ENCODE measurements around the gene CDRT4.
A peak's percentile ranks its signal among the peaks of the same experiment; 100 is the strongest.

Gene CDRT4

GRCh38 chr17:15492791-15493692 is 25.6 kb upstream of the CDRT4 start:
- DNase-seq: no peak

DNA sequence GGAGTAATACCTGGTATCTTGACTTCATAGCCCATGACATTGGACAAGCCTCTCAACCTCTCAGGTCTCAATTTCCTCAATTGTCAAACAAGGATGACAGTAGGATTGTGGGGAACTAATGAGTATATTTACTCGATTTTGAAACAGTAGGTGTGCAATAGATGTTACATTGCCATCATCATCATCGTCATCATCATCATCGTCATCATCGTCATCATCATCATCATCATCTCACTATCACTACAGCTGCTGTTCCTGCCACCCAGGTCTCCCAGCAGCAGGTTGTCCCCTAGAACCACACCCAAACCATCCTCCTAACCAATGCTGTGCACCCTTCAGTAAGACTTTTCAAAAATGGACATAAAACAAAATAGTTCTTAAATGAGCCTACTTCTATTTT is 24.8 kb upstream of the CDRT4 start:
- DNase-seq: no peak

DNA sequence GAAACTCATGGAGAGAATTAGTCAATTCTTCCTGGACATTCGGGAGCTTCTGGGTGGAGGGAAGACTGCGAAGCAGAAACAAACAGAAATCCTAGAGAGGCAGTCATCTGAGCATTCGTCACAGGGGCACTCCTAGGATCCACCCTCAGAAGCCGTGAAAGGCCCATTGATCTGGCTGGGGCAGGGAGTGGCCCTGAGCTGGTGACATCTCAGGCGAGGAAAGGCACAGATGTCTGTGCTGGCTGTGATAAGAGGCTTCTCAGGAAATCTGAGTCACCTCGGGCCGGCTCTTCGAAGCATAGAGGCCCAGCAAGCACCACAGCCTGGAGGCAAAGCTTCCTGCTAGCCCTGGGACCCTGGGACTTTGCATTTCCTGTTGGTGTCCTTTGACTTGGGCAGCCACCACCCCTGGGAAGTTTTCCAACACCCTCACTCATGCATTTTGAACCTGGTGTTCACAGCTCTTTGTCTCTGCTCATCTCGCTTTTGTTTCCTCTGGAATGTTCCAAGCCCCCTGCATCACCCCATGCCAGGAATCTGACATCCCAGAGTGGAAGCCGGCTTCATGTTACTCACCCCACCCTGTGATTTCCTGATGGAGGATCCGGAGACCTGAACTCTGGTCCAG is 23.3 kb upstream of the CDRT4 start:
- no peak for DNase-seq

DNA sequence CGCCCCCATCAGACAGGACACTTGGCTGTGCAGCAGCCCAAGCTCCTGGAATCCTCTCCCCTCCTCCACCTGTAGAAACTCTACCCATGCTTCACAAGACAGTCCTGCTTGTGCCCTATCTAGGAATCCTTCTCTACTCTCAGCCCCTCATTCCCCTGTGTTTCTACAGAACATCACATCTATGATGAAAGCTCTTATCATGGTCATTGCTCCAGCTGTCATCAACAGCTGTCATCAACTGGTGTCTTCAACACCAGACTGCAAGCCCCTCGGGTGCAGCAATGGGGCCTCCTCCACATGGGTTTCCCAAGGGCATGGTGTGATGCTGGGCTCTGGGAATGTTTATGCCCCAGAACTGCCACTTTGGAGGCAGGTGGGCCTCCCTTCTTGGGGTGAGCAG is 21.1 kb upstream of the CDRT4 start:
- DNase-seq: no peak

DNA sequence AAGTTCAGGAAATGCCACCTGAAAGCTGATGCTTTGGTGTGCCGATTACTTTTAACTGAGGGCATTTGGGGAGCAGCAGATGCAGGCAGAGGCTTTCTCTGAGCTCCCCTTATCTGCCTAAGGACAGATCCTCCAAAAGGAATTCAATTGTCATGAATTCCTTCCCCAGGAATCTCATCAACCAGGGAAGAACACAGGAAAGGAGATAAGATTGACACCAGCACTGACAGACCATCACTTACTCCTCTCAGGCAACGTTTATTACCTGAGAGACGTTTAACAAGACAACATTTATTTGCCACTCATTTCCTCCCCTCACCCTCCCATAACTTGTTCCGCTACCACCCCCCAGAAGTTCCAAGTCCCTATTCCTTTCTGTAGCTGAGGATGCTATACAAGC is 17.6 kb upstream of the CDRT4 start:
- DNase-seq: no peak

DNA sequence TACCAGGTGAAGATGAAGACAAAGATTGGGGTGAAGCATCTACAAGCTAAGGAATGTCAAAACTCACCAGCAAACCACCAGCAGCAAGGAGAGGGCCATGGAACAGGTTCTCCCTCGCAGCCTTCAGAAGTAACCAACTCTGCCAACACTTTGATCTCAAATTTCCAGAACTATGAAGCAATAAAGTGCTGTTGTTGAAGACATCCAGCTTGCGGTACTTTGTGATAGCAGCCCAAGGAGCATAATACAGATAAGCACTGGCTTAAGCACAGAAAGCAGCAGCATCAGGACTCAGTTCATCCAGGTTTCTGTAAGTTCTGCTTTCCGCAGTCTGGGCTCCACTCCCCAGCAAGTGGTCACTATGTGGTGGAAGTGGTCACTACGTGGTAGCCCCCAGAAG is 16.0 kb upstream of the CDRT4 start:
- no peak for DNase-seq

DNA sequence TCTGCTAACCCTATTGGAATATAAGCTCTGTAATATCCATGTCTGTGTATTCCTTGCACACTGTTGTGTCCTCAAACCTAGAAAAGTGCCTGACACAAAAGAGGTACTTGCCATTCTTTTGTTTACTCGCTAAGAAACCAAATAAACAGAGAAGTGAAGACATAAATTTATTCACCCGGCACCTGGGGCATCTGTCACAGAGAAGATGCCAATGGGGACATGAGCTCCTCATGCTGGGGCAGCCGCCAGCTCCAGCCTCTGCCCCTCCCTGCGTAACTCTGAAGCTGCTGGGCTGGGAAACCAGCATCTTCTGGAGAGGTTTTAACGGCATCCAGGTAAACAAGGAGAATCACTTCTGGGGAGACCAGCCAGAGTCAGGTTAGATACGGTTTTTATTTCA is 15.1 kb upstream of the CDRT4 start:
- no peak for DNase-seq

- no peak for DNase-seq
These were observed 14.1 kb upstream of the CDRT4 start for GRCh38 chr17:15481481-15481880.

GRCh38 chr17:15480204-15480603 is 12.8 kb upstream of the CDRT4 start:
- peak; percentile 4 for DNase-seq

- no peak for DNase-seq
These were observed 12.3 kb upstream of the CDRT4 start for GRCh38 chr17:15479703-15480102.

DNA sequence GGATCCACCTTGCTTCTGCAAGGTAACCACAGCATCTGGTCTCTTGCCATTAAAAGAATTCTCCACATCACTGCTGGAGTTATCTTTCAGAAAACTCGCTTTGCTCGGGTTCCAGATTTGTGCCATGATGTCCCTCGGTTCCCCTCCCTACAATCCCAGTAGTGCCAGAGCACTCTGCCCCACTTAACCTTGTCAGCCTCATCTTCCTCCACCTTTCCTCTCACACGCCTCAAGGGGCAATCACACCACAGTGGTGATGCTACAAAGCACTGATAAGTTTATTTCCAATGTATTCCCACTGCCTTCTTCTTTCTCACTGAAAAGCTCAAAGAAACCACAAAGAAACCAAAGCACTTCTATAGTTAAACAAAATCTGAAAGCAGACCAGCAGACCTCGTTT is 11.4 kb upstream of the CDRT4 start:
- no peak for DNase-seq

- no peak for DNase-seq
These were observed 8.4 kb upstream of the CDRT4 start for GRCh38 chr17:15475631-15476354.

DNA sequence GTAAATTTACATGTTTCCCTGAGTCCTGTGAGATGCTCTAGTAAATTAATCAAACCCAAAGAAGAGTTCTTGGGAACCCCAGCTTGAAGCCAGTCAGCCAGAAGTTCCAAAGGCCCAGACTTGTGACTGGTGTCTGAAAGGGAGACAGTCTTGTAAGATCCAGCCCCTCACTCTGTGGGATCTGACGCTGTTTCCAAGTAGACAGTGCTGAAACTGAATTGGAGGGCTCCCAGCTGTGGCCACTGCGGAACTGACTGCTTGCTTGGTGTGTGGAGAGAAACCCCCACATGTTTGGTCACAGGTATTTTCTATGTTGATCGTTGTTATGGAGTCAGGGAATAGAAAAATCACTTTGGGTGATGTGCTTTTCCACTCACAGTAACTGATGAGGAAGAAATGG is 5.5 kb upstream of the CDRT4 start:
- DNase-seq: no peak

GRCh38 chr17:15470536-15470935 is 3.1 kb upstream of the CDRT4 start:
- DNase-seq: no peak

- DNase-seq: no peak
These were observed 1.8 kb upstream of the CDRT4 start for GRCh38 chr17:15469260-15469659.

- DNase-seq: no peak
These were observed 705 bp upstream of the CDRT4 start for GRCh38 chr17:15468126-15468525.

GRCh38 chr17:15466131-15466530 is 1.3 kb downstream of the CDRT4 start:
- peak; percentile 1 for DNase-seq

DNA sequence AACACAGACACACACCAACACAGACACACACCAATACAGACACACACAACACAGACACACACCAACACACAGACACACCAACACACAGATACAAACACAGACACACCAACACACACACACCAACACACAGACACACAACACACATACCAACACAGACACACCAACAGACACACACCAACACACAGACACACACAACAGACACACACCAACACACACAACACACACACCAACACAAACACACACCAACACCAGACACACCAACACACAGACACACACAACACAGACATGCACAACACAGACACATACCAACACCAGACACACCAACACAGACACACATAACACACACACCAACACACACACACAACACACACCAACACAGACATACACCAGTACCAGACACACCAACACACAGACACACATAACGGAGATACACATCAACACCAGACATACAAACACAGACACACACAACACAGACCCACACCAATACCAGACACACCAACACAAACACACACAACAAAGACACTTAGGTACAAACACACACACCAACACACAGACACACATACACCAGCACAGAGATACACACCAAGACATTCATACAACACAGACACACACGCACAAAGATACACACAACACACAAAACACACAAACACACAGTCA is 2.2 kb downstream of the CDRT4 start:
- DNase-seq: no peak

GRCh38 chr17:15464231-15464985 is 3.0 kb downstream of the CDRT4 start:
- DNase-seq: no peak

DNA sequence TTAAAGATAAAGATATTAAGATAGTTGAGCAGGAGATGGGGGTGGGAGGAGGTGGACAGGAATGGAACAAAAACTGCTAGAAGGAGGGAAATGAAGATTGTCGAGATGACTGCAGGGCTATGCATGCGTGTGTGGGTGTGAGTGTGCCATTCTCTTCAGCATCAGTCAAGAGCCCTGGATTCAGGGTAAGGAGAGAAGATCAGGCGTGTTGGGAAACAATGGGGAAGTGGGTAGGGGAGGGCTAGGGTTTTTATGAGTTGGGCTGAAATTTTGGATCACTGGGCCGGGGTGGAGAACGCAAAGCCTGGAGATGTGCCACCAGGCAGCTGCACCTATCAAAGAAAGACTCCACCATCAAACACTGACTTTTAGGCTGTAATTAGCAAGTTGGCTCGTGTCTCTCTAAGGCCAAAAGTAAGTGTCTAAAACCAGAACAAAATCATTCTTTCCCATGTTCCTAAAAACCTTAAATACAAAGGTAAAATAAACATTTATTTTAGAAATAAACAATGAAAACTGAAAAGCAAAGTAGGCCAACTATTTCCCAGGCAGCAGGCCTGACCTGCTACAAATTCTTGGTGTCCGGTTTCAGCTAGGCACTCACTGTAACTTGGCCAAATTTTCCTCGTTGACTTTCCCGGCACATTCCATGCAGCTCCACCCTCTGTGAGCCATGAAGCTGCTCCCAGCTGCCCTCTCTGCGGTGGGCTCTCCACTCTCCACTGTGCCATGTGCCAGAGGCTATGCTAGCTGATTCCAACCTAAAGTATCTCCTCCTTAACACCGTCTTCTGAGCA is 4.2 kb downstream of the CDRT4 start:
- no peak for DNase-seq

- DNase-seq: no peak
These were observed 9.7 kb downstream of the CDRT4 start for GRCh38 chr17:15457723-15458094.

Data from NCI-H345 (cell line).